WTC11 (cell line): Measurements from ENCODE around the gene OR52E5. TPM values are rescaled to one million over a fixed set of nuclear protein-coding genes. Genes with fewer than 3 reads are reported as not detected.

Experiments
- ATAC-seq: fragments of 200-7000 bp; cut with Tn5 transposase; 2 replicates; pipeline ENCODE4 v1.10.0; 2021; ENCODE audit warnings: mild to moderate bottlenecking, moderate library complexity
- CTCF ChIA-PET: fragments of 300-600 bp; sonication (Branson Sonifier 250); formaldehyde crosslinking; loops from one replicate; lab custom pipeline; 2021; ENCODE audit warnings: antibody characterized with exemption; lab: Charles Lee
- POLR2A ChIA-PET: fragments of 350-600 bp; sonication (Branson Sonifier 250); formaldehyde crosslinking; loops from one replicate; lab custom pipeline; 2021; ENCODE audit warnings: antibody characterized with exemption; lab: Charles Lee
- DNase-seq: peaks from one replicate; pipeline ENCODE4 v3.0.0; 2021; ENCODE audit warnings: low spot score
- H3K27ac Mint-ChIP-seq: 2 replicates; pipeline ENCODE4 v1.8.0; 2021; ENCODE audit warnings: mixed read lengths
- H3K27me3 Mint-ChIP-seq: 2 replicates; pipeline ENCODE4 v1.8.0; 2021; ENCODE audit warnings: low read depth, mild to moderate bottlenecking, moderate library complexity, mixed read lengths
- H3K36me3 Mint-ChIP-seq: 2 replicates; pipeline ENCODE4 v1.8.0; 2021; ENCODE audit warnings: mixed read lengths
- H3K4me1 Mint-ChIP-seq: 2 replicates; pipeline ENCODE4 v1.8.0; 2022; ENCODE audit warnings: mixed read lengths
- H3K4me3 Mint-ChIP-seq: 2 replicates; pipeline ENCODE4 v1.8.0; 2021; ENCODE audit warnings: mild to moderate bottlenecking, moderate library complexity, mixed read lengths
- H3K9me3 Mint-ChIP-seq: 2 replicates; pipeline ENCODE4 v1.8.0; 2021; ENCODE audit warnings: mixed read lengths
- CTCF ChIP-seq: fragments of 200-600 bp; IDR thresholded peaks from 2 replicates; pipeline ENCODE4 v1.8.0; 2022; ENCODE audit warnings: antibody characterized with exemption
- ESRRA ChIP-seq: sonication (generic); formaldehyde crosslinking; IDR thresholded peaks from 2 replicates; pipeline ENCODE4 v1.8.1; 2022; ENCODE audit warnings: mild to moderate bottlenecking, missing genetic modification reagents, borderline replicate concordance
- GABPB1 ChIP-seq: sonication (generic); formaldehyde crosslinking; IDR thresholded peaks from 2 replicates; pipeline ENCODE4 v1.8.1; 2023; ENCODE audit warnings: mild to moderate bottlenecking, missing genetic modification reagents
- IRF1 ChIP-seq: sonication (generic); formaldehyde crosslinking; IDR thresholded peaks from 2 replicates; pipeline ENCODE4 v1.8.0; 2023; ENCODE audit warnings: missing genetic modification reagents
- IRF2 ChIP-seq: sonication (generic); formaldehyde crosslinking; IDR thresholded peaks from 2 replicates; pipeline ENCODE4 v1.8.0; 2022; ENCODE audit warnings: low read depth, missing genetic modification reagents, borderline replicate concordance
- MLX ChIP-seq: sonication (generic); formaldehyde crosslinking; IDR thresholded peaks from 2 replicates; pipeline ENCODE4 v1.8.1; 2023; ENCODE audit warnings: mild to moderate bottlenecking, missing genetic modification reagents, moderate library complexity
- NR2C2 ChIP-seq: sonication (generic); formaldehyde crosslinking; IDR thresholded peaks from 2 replicates; pipeline ENCODE4 v1.8.0; 2022; ENCODE audit warnings: mild to moderate bottlenecking, missing genetic modification reagents
- PRDM15 ChIP-seq: sonication (generic); formaldehyde crosslinking; IDR thresholded peaks from 2 replicates; pipeline ENCODE4 v1.8.0; 2022; ENCODE audit warnings: missing genetic modification reagents
- RELA ChIP-seq: sonication (generic); formaldehyde crosslinking; IDR thresholded peaks from 2 replicates; pipeline ENCODE4 v1.8.1; 2022; ENCODE audit warnings: missing genetic modification reagents, mild to moderate bottlenecking, borderline replicate concordance
- RORB ChIP-seq: fragments of 250-450 bp; sonication (Bioruptor Pico); IDR thresholded peaks from 2 replicates; pipeline ENCODE4 v1.9.0; 2021; ENCODE audit warnings: mild to moderate bottlenecking
- SMAD4 ChIP-seq: sonication (generic); formaldehyde crosslinking; IDR thresholded peaks from 2 replicates; pipeline ENCODE4 v1.8.0; 2022; ENCODE audit warnings: mild to moderate bottlenecking, missing genetic modification reagents
- TCF7 ChIP-seq: sonication (generic); formaldehyde crosslinking; IDR thresholded peaks from 2 replicates; pipeline ENCODE4 v1.8.0; 2022; ENCODE audit warnings: mild to moderate bottlenecking, low read depth, missing genetic modification reagents, moderate library complexity
- TP53 ChIP-seq: sonication (generic); formaldehyde crosslinking; IDR thresholded peaks from 2 replicates; pipeline ENCODE4 v1.8.1; 2023; ENCODE audit warnings: mild to moderate bottlenecking, missing genetic modification reagents
- ZBTB21 ChIP-seq: sonication (generic); formaldehyde crosslinking; IDR thresholded peaks from 2 replicates; pipeline ENCODE4 v1.8.1; 2023; ENCODE audit warnings: mild to moderate bottlenecking, missing genetic modification reagents, borderline replicate concordance
- ZBTB43 ChIP-seq: sonication (generic); formaldehyde crosslinking; IDR thresholded peaks from 2 replicates; pipeline ENCODE4 v1.8.1; 2023; ENCODE audit warnings: mild to moderate bottlenecking, missing genetic modification reagents
- ZMAT4 ChIP-seq: fragments of 250-450 bp; sonication (Bioruptor Pico); IDR thresholded peaks from 2 replicates; pipeline ENCODE4 v1.9.0; 2021; ENCODE audit warnings: mild to moderate bottlenecking
- ZNF219 ChIP-seq: sonication (generic); formaldehyde crosslinking; IDR thresholded peaks from 2 replicates; pipeline ENCODE4 v1.8.0; 2023; ENCODE audit warnings: missing genetic modification reagents, mild to moderate bottlenecking, borderline replicate concordance
- ZNF232 ChIP-seq: sonication (generic); formaldehyde crosslinking; IDR thresholded peaks from 2 replicates; pipeline ENCODE4 v1.8.0; 2022; ENCODE audit warnings: mild to moderate bottlenecking, missing genetic modification reagents
- ZNF512 ChIP-seq: sonication (generic); formaldehyde crosslinking; IDR thresholded peaks from 2 replicates; pipeline ENCODE4 v1.8.1; 2022; ENCODE audit warnings: missing genetic modification reagents, borderline replicate concordance
- total RNA-seq: library from RNA; stranded (reverse); gene quantifications from 3 replicates; pipeline ENCODE4 v1.2.3, GENCODE V29; 2021

The OR52E5 gene
- total RNA-seq, 1 experiment from 2014 or later, result not detected

GRCh38 chr11:5940748-5941147 is 47.7 kb downstream of the OR52E5 start (continued):
- TF ChIP-seq ZBTB43 (CRISPR knock-in tag) (no peak), TCF7 (CRISPR knock-in tag) (no peak), ESRRA (CRISPR knock-in tag) (no peak), MLX (CRISPR knock-in tag) (no peak), RORB (no peak)
- TF ChIP-seq, all 79 proteins: peak for 0

GRCh38 chr11:5941951-5942350 is 48.9 kb downstream of the OR52E5 start, which contains the start of gene OR56A3:
Gene OR56A3, plus strand, starts transcription at chr11:5942251. Its CDS starts 5,096 bp downstream, at chr11:5947347.
- no peak for ATAC-seq
- H3K4me1 Mint-ChIP-seq, result no peaks in the 10 kb centered on the region
- peaks cover 14% of the 10 kb centered on the region for H3K9me3 Mint-ChIP-seq
- TF ChIP-seq CTCF, result no peak
- TF ChIP-seq GABPB1 (CRISPR knock-in tag), result no peak
- no peak for TF ChIP-seq RORB
- TF ChIP-seq ZNF232 (CRISPR knock-in tag), result no peak
- no peak for TF ChIP-seq ZNF219 (CRISPR knock-in tag)
- TF ChIP-seq NR2C2 (CRISPR knock-in tag), result no peak
- TF ChIP-seq ZMAT4, result no peak
- no peak for TF ChIP-seq RELA (CRISPR knock-in tag)
- no peak for TF ChIP-seq PRDM15 (CRISPR knock-in tag)
- no peak for TF ChIP-seq IRF1
- no peak for TF ChIP-seq ZNF512 (CRISPR knock-in tag)
- no peak for TF ChIP-seq TP53 (CRISPR knock-in tag)
- no peak for TF ChIP-seq ZBTB21
- TF ChIP-seq SMAD4, result no peak
- no peak for TF ChIP-seq IRF2 (CRISPR knock-in tag)
- ChIA-PET POLR2A (no interaction called here), CTCF (no interaction called here)
- no peaks in the 10 kb centered on the region for H3K27me3 Mint-ChIP-seq
- DNase-seq, result no peak
- H3K36me3 Mint-ChIP-seq, result peaks cover 8% of the 10 kb centered on the region
- no peak within 1 kb of the TSS for H3K4me3 Mint-ChIP-seq
- no peak within 1 kb of the TSS for H3K27ac Mint-ChIP-seq

Other genes with a start within 250 kb of the OR52E5 start
- gene TRIM5, start 208.1 kb upstream of the OR52E5 start, total RNA-seq, result 31.8 to 35.3 TPM (median 32.8 TPM) in 3 replicates
- 69.1 to 78.9 TPM (median 75.9 TPM) in 3 replicates for gene TRIM22, start 203.4 kb upstream of the OR52E5 start, total RNA-seq
- gene OR56B1, start 156.8 kb upstream of the OR52E5 start, total RNA-seq, result 0.09 to 0.17 TPM (median 0.11 TPM) in 3 replicates
- gene OR52N4, start 139.0 kb upstream of the OR52E5 start, total RNA-seq, result 0.23 to 0.52 TPM (median 0.44 TPM) in 3 replicates
- 0.07 TPM in 1 of 3 replicates, not detected in the others for gene OR52N5, start 109.9 kb upstream of the OR52E5 start, total RNA-seq
- 0.07 TPM in 1 of 3 replicates, not detected in the others for gene OR52N1, start 101.9 kb upstream of the OR52E5 start, total RNA-seq
- gene OR52N2, start 84.3 kb upstream of the OR52E5 start, total RNA-seq, result 0.25 to 0.34 TPM in 2 of 3 replicates, not detected in the other
- gene OR52E6, start 51.3 kb upstream of the OR52E5 start, total RNA-seq, result not detected in 3 replicates
- not detected in 3 replicates for gene OR52E8, start 35.5 kb upstream of the OR52E5 start, total RNA-seq
- not detected in 3 replicates for gene OR52E4, start 12.6 kb upstream of the OR52E5 start, total RNA-seq
- gene OR56A3, start 49.0 kb downstream of the OR52E5 start, total RNA-seq, result not detected in 3 replicates
- 0.27 TPM in 1 of 3 replicates, not detected in the others for gene OR56A5, start 75.3 kb downstream of the OR52E5 start, total RNA-seq
- 0.15 to 0.44 TPM in 2 of 3 replicates, not detected in the other for gene OR52L1, start 93.8 kb downstream of the OR52E5 start, total RNA-seq
- 0.20 to 0.46 TPM (median 0.25 TPM) in 3 replicates for gene OR56A4, start 113.7 kb downstream of the OR52E5 start, total RNA-seq
- 0.14 to 0.35 TPM (median 0.14 TPM) in 3 replicates for gene OR56A1, start 137.6 kb downstream of the OR52E5 start, total RNA-seq
- not detected in 3 replicates for gene OR56B4, start 214.5 kb downstream of the OR52E5 start, total RNA-seq